NCI-H2107 treated with DMSO at 0.1 percent for 48 hours (cell line): Measurements from ENCODE around the gene AFG3L2.
"Not testable (repeated sequence)": the region's sequence is repeated elsewhere in the genome, so short reads cannot be mapped to it uniquely, and the experiment has no call there.

ENCODE experiments used
- DNase-seq: peaks from one replicate; lab custom pipeline; 2025; ENCODE audit not compliant: unreplicated experiment; lab: John Stamatoyannopoulos, UW

The AFG3L2 gene

GRCh38 chr18:12376754-12377555 lies at the start of gene AFG3L2:
AFG3L2 (minus strand) TSS chr18:12377227; CDS start chr18:12377082, 145 bp downstream.
- peak; percentile 84 for DNase-seq

GRCh38 chr18:12424252-12424651 lies 47.2 kb upstream of the AFG3L2 start:
- no peak for DNase-seq

GRCh38 chr18:12423820-12424219 lies 46.8 kb upstream of the AFG3L2 start:
- peak; percentile 10 for DNase-seq

GRCh38 chr18:12423393-12423792 lies 46.4 kb upstream of the AFG3L2 start:
- DNase-seq = no peak

GRCh38 chr18:12422936-12423335 lies 45.9 kb upstream of the AFG3L2 start:
- DNase-seq = peak; percentile 48

- no peak for DNase-seq
These were observed 44.7 kb upstream of the AFG3L2 start for GRCh38 chr18:12421732-12422131.

GRCh38 chr18:12420821-12421421 lies 43.9 kb upstream of the AFG3L2 start:
- DNase-seq = no peak

- DNase-seq = no peak
These were observed 40.7 kb upstream of the AFG3L2 start for GRCh38 chr18:12417687-12418086.

GRCh38 chr18:12416098-12416729 lies 39.2 kb upstream of the AFG3L2 start:
- no peak for DNase-seq

GRCh38 chr18:12411456-12411855 lies 34.4 kb upstream of the AFG3L2 start:
- DNase-seq = no peak

- DNase-seq = not testable (repeated sequence)
These were observed 33.7 kb upstream of the AFG3L2 start for GRCh38 chr18:12410747-12411146.

- no peak for DNase-seq
These were observed 33.1 kb upstream of the AFG3L2 start for GRCh38 chr18:12410081-12410481.

GRCh38 chr18:12409469-12409868 lies 32.4 kb upstream of the AFG3L2 start:
- no peak for DNase-seq

- DNase-seq = no peak
These were observed 31.3 kb upstream of the AFG3L2 start for GRCh38 chr18:12408247-12408869.

GRCh38 chr18:12406371-12407111 lies 29.5 kb upstream of the AFG3L2 start:
- DNase-seq = no peak

- DNase-seq = no peak
These were observed 28.0 kb upstream of the AFG3L2 start for GRCh38 chr18:12405066-12405465.

- no peak for DNase-seq
These were observed 26.8 kb upstream of the AFG3L2 start for GRCh38 chr18:12403601-12404506.

GRCh38 chr18:12401881-12402280 lies 24.9 kb upstream of the AFG3L2 start:
- DNase-seq = no peak

- DNase-seq = no peak
These were observed 22.2 kb upstream of the AFG3L2 start for GRCh38 chr18:12399231-12399630.

GRCh38 chr18:12398625-12399024 lies 21.6 kb upstream of the AFG3L2 start:
- no peak for DNase-seq
